ENCODE results near the gene PARN. TPM values are rescaled to one million over a fixed set of nuclear protein-coding genes. Genes with fewer than 3 reads are reported as not detected.
"Not testable (repeated sequence)": the region's sequence is repeated elsewhere in the genome, so short reads cannot be mapped to it uniquely, and the experiment has no call there.

The PARN gene
- total RNA-seq, 4 donors from 2014 or later, result 36.6 to 66.8 (median 53.5) TPM

- no peak for TF ChIP-seq CTCF (IDR thresholded peaks at IDR 0.05)
- no peak for TF ChIP-seq POLR2A (IDR thresholded peaks at IDR 0.05)
- no peaks in the 10 kb centered on the region for H3K27me3 ChIP-seq
- no peak for DNase-seq
- H3K4me3 ChIP-seq, result no peak overlapping the region
- peaks cover 0 to 20% (median 0%) of the 10 kb centered on the region in 3 donors for H3K36me3 ChIP-seq
- no peaks in the 10 kb centered on the region for H3K9me3 ChIP-seq
- no peaks in the 10 kb centered on the region for H3K4me1 ChIP-seq
- no peak overlapping the region for H3K27ac ChIP-seq
Measured at GRCh38 chr16:14436401-14436955, 193.6 kb downstream of the PARN start.

- no peak for DNase-seq
- Histone ChIP-seq H3K4me1 (no peaks in the 10 kb centered on the region), H3K9me3 (no peaks in the 10 kb centered on the region), H3K36me3 (peaks cover 0 to 20% (median 0%) of the 10 kb centered on the region in 3 donors), H3K27ac (no peak overlapping the region), H3K27me3 (no peaks in the 10 kb centered on the region), H3K4me3 (no peak overlapping the region)
- TF ChIP-seq CTCF (IDR thresholded peaks at IDR 0.05) (no peak), POLR2A (IDR thresholded peaks at IDR 0.05) (no peak)
Measured at GRCh38 chr16:14434860-14435259, 195.2 kb downstream of the PARN start.

GRCh38 chr16:14428971-14429637, 201.0 kb downstream of the PARN start:
- not testable (repeated sequence) for H3K9me3 ChIP-seq, H3K4me1 ChIP-seq, H3K4me3 ChIP-seq, DNase-seq, H3K27ac ChIP-seq, H3K27me3 ChIP-seq, H3K36me3 ChIP-seq

GRCh38 chr16:14428043-14428442, 202.0 kb downstream of the PARN start:
- no peaks in the 10 kb centered on the region for H3K36me3 ChIP-seq
- H3K9me3 ChIP-seq, result no peaks in the 10 kb centered on the region
- H3K27ac ChIP-seq, result no peak overlapping the region
- no peak for DNase-seq
- no peak overlapping the region for H3K4me3 ChIP-seq
- no peak for TF ChIP-seq POLR2A (IDR thresholded peaks at IDR 0.05)
- no peak for TF ChIP-seq CTCF (IDR thresholded peaks at IDR 0.05)
- no peaks in the 10 kb centered on the region for H3K27me3 ChIP-seq
- H3K4me1 ChIP-seq, result no peaks in the 10 kb centered on the region

GRCh38 chr16:14427371-14427948, 202.6 kb downstream of the PARN start:
- TF ChIP-seq CTCF (IDR thresholded peaks at IDR 0.05) (no peak), POLR2A (IDR thresholded peaks at IDR 0.05) (no peak)

GRCh38 chr16:14424595-14424994, 205.5 kb downstream of the PARN start:
- H3K9me3 ChIP-seq, result no peaks in the 10 kb centered on the region
- TF ChIP-seq CTCF (IDR thresholded peaks at IDR 0.05) (no peak), POLR2A (IDR thresholded peaks at IDR 0.05) (no peak)
- H3K36me3 ChIP-seq, result no peaks in the 10 kb centered on the region
- DNase-seq, result no peak
- H3K4me1 ChIP-seq, result no peaks in the 10 kb centered on the region
- no peak overlapping the region for H3K27ac ChIP-seq
- H3K4me3 ChIP-seq, result no peak overlapping the region
- no peaks in the 10 kb centered on the region for H3K27me3 ChIP-seq

More at GRCh38 chr16:14427371-14427948, 202.6 kb downstream of the PARN start:
- Histone ChIP-seq H3K36me3 (no peaks in the 10 kb centered on the region), H3K9me3 (no peaks in the 10 kb centered on the region), H3K4me3 (no peak overlapping the region), H3K4me1 (no peaks in the 10 kb centered on the region), H3K27ac (no peak overlapping the region), H3K27me3 (no peaks in the 10 kb centered on the region)
- DNase-seq, result no peak
